Activated CD8-positive, alpha-beta memory T cell treated with anti-CD3 and anti-CD28 coated beads for 1 hour (primary cell): ENCODE measurements around the gene LEF1.

Source experiments
- DNase-seq, 2 donors: peaks; one replicate each; pipeline ENCODE4 v3.0.0-alpha.2; 2020; ENCODE audit warnings: low read depth in 1 of 2; ENCODE audit errors: extremely low read depth in 1 of 2

The LEF1 gene

DNA sequence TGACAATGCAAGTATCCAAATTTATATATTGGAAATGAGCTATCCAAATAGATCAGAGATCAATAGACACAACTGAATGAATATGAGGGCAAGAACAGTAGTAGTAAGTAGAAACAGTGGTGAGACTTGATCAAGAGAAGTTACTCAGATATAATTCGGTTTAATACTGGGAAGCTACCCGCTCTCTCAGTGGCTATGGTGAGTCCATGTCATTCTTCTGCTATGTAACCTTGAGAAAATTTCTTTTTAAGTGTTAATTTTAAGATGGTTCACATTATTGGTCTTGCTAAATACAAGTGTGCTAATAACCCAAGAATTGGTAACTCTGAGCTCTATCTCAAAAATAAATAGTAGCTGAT is 53.6 kb downstream of the LEF1 start:
- DNase-seq = no peak

DNA sequence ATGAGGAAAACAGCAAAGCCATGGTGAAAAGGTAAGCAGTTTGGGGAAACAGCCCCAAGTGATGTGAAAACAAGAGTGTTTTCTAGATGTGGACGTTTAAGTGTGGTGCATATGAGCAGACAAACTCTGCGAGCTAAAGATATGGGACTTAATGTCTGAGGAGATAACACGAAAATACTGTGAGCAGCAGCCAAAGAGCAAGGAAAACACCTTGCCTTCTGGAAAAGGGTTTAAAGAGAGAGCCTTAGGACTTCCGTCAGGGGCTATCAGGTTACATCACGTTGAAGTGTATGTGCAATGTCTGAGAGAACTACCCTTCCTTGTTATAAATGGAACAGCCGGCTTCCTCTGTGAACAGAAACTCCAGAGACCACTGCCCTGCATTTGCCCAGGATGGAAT is 54.2 kb downstream of the LEF1 start:
- DNase-seq = no peak

DNA sequence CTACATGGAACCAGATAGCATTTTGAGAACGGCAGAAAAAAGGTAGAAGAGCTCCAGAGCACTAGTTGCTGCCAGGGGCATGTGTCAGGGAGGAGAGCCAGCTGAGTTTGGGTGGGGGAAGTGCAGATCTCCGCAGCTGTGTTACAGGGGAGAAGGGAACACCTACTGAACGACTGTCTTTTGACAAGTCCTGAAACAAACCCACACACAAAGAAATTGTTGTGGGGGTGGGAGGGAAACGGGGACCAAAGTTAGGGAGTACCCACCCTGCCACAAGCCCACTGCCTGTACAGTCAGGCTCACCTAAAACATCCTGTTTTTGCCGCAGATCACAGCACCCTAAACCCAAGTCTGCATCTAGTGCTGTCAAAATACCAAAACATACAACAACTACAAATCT is 55.5 kb downstream of the LEF1 start:
- peak in 1 of 2 donors; percentile 28 for DNase-seq

DNA sequence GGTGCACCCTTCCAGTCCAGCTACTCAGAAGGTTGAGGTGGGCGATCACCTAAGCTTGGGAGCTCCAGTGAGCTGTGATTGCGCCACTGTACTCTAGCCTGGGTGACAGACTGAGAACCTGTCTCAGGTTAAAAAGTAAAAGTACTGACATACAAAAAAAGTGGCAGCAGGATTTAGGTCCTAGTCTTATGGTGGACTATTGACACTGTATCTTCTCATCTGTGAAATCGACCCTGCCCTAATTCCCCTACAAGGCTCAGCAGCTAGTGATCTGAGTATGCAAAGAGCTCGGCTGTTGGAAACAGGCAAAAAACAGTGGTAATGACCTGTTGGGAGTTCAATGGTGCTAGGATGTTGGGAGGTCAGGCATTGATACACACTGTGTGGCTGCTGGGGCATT is 57.0 kb downstream of the LEF1 start:
- DNase-seq = no peak

DNA sequence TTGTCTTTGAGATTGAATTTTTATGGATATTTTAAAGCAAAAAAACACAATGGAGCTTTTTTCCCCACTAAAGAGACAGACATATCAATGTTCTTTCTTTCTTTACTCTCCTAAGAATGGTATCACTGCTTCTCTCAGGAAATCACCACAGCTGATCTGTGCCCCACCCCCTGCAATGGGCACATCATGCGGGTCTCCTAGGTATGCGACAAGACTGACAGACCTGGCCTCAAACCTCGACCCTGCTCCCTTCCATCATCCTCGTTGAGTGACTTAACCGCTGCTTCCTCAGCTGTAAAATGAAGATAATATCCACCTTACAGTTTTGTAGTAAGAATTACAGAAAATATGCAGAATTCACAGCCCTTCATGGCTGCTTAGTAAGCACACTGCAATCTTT is 58.3 kb downstream of the LEF1 start:
- no peak for DNase-seq

DNA sequence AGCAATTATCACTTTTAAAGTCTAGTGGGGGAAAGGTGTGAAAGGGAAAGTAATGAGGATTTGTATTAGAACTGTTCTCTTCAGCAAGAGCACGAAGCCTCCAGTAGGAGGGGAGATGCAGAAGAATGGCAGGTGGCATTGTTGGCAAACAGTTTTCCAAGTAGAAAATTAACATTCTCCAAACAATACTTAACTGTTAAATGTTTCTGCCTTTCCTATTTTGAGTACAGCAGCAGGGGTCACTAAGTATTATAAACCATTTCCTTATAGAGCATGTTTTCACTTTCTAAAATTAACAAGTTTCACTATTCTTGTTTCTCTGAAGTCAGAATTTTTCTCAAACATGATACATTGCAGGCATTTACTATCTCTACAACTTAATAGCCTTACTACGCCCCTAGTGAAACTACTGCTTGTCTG is 58.7 kb downstream of the LEF1 start:
- no peak for DNase-seq

DNA sequence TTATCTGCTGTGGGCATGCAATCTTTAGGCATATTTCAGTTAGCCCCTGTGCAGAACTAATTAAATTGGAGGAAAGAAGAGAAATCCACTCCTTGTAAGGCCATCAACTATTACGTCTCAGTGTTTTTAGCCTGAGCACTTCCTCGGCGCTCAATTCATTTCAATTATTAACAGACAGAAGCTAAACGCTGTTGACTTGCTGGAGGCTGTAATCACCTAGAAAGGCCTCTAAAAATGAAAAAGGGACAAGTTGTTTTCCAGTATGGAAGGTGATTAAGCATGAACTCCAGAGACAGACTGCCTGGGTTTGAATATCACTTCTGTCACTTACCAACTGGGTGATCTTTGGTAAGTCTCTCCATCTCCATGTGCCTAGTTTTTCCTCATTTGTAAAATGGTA is 59.6 kb downstream of the LEF1 start:
- no peak for DNase-seq

DNA sequence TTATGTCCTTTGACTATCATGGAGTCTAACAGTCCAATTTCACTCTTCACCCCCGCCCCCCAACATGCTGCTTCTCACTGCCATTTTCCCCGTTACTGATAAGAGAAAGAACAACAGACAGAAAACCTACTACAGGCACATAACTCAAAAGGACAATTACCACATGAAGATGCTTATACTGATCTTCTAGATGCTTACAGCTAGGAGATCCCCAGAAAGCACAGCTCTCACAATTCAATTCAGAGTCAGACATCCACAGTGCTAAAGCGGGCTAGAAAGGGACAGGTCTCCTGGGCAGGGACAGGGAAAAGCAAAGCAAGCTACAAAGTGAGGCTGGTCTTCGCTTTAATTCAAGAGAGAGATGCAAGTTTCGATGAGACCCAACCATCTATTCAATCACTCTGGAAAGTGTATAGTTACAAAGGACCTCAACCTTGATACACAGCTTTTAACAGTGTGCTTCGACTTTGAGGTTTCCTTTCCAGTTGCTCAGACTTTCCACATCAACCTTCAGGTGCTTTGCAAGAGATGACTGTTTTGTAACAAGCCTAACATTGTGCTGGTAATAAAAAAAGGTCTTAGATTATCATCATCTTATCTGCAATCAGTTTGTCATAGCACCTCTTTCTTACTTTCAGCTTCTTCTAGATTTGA is 60.9 kb downstream of the LEF1 start:
- no peak for DNase-seq

DNA sequence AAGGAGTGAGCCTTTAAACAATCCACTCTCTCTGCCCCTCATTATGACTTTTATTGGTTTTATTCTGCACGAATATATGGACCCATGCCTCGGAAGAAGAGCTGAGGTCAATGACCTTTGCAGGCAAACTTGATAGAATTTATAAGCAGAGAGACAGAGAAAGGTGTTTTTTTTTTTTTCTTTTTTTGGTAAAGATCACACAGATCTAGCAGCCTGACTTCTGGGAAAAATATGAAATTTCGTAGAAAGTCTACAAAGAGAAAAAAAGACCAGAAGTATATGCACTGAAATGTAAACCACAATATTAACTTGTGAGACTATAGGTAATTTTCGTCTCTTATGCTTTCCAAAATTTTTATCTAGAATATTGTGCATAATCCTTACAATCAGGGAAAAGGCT is 61.6 kb downstream of the LEF1 start:
- no peak for DNase-seq

DNA sequence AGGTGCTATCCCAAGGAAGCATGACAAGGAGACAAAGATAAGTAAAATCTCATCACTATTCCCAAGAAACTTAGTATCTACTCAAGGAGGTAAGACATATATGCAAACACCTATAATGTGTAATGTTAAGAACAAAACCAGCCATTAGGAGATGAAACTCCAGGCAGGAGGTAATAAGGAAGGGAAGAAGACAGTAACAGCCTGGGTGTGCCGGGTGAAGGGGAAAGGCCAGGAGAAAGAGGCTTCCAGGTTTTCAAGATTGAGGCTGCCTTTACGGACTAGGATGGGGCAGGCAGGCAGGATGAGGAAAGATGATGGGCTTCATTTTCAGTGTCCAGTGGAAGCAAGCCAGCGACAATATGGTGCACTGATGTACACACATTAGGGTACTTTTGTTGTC is 62.5 kb downstream of the LEF1 start:
- no peak for DNase-seq

DNA sequence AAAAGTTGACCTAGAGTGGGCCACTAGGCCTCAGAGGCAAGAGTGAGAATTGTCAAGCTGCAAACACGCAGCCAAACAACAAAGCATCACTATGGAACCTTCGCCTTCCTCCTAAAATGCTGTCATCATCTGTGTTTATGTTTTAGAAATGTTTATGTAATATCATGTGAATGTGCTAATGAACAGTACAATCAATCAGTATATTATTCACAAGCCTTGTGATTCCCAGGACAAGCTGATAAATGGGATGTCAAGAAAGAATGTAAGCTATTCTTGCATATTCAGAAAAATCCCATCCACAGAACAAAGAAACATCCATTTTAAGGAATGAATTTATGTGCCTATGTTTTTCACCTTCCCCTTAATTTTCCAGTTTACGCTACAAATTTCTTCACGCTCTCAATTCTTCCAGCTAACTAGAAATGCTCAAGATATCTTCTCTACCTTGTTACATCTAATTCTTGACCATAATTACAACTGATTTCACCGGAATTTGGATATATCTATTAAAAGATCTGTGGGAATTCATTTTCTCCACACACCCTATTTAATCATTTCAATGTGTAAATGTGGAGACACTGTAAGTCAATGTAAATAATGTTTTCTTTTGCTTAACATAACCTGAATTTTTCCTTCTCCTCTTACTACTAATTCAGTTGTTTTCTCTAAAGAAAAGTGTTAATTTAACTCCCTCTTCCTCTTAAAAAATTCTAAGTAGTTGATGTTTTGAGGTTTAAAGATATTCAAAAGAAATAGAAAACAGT is 65.5 kb downstream of the LEF1 start:
- DNase-seq = no peak

DNA sequence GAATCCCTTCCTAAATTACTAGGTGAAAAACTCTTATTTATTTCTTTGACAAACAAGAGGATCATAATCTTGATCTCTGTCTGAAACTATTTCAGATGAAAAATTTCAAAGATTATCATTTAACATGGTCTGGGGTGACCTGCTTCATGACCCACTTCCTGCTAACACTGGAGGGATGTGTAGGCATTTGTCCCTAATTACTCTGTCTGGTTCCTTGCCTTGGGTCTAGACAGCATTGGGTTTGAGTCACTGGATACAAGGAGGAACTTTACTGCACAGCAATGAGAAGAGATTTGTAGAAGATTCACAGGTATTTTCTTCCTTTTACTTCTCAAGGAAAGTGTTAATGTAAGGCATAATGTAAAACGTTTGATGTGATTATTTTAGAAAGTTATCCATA is 67.9 kb downstream of the LEF1 start:
- no peak for DNase-seq

DNA sequence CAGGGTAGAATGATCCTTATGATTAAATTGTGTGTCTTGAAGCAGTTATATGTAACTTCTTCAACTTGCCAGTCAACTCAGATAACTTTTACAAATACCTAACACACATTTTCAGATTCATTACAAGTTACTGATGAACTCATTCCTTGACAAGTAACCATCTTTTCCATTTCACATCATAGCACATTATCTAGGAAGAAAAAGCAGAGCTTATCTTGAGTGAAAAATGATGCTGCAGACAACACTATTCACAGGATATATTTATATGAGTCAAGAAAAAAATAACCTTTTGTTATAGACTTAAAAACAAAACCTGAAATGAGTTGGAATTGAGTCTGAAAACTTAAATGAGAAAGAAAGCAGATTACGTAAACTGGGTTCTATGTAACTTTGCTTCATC is 68.9 kb downstream of the LEF1 start:
- no peak for DNase-seq

DNA sequence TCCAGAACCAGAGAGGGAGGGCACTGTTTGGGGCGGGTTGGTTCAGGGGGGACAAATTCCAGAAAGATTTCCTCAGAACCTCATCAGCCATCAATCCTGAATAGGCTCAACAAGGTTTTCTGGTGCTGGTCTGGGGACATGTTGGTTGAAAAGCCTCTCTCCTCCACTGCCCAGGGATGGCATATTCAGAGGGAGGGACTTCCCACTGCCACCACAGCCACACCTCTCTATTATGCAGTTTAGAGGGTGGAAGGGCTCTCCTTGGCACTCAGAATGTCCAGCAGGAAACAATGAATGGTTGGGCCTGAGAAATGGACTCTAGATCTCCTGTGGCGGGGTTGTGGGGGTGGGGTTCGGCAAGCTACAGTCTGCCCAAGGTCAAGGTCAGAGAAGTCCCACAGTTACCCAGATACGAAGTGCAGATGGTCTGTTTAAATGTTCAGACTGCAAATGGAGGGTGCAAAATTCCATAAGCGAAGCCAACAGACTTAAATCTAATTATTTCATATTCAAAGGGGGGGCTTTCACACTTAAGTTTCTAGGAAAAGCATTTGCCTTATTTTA is 70.7 kb downstream of the LEF1 start:
- DNase-seq = no peak

DNA sequence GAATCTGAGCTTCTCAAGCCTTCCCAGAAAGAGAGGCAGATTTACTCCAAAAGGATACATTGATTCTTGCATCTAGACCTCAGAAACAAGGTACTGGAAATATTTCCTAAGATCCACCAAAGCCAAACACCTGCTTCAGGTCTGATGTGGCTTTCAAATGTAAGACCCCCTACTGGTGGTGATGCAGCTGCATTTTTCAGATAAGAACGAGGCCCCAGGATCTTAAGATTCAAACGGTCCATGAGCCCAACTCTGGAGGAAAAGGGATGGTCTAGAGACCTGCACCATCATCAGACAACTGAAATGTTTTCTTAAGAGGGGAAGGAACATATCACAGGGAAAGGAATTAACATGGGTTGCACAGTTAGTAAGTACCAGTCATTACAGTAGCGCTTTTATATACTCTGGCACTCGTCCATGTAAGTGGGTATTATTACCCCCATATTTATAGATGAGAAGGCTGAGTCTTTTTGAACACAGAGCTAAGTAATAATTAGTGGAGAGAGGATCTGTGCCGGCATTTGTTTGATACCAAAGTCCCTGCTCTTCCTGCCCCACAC is 73.7 kb downstream of the LEF1 start:
- DNase-seq = no peak

DNA sequence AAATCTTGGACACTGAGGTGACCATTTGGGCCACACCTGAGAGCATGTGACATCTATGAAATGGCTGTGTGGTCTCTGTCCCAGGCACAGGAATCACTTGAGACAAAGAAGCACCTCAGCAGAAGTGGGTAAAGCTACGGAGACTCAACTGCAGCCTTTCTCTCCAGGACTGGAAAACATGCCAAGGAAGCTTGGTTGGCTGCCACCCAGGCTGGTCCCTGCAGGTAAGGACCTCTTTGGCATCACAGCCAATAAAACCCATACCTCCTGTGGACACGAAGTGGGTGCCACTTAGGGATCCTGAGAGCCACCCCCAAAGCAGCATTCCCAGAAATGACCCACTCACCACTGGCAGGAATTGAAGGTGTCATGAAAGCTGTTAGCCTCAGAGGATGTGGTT is 74.6 kb downstream of the LEF1 start:
- DNase-seq = no peak

DNA sequence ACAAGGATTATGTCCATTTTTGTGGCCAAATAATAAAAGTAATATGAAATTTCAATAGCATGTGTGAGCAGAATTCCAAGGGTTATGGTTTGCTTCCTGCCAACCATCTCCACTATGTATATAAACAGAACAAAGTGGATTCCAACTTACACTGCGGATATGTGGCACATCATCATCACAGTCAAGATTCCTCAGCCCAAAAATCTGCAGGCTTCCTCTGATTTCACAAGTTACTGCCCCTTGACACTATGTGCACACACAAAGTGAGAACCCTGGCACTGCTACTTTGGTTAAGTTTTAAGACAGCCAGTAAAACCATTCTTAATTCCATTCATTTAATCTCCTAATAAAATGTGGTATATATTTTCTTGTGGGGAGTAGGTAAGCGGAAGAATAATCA is 76.4 kb downstream of the LEF1 start:
- DNase-seq = no peak

DNA sequence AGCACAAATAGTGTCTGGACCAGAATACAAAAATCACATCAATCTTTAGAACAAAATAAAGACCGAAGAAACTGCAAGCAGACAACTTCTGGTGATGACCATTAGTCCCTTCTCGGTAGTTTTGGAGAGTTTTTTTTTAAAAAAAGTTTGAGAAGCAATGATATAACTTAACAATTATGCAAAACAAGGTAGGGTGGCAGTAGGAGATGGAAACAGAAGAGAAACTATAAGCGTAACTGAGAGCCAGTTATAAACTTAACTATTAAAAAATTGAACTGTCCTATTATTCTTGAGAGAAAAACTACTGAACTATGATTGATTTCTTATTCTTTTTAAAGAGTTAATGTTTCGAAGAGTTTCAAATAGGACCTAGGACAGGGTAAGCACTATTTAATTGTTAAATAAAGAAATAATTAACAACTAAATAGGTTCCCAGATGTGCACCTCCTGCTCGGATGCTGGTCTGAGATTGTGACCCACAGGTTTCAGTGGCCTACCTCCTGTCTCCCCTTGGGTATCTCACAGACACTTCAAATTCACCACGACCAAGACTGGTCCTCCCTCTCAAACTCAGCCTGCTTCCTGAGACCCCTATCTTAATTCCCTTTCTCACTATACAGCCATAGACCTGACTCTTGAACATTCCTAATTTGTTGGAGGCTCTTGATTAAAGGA is 81.3 kb downstream of the LEF1 start:
- DNase-seq = no peak

DNA sequence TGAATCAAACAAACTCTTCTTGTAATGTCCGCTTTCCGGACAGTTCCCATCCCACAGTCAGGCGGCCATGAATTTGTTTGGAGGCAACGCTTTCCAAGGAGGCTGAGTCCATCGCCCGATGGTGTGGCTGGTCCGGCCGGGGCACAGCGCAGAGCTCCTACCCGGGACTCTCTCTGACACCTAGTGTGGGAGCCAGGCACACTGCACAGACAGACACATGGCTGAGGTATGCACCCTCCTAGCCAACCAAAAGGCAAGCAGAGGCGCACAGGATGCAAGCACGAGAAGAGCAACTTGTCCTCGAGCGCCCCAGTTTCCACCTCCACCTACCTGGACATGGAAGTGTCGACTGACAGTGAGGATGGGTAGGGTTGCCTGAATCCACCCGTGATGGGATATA is 87.5 kb downstream of the LEF1 start:
- DNase-seq = no peak

DNA sequence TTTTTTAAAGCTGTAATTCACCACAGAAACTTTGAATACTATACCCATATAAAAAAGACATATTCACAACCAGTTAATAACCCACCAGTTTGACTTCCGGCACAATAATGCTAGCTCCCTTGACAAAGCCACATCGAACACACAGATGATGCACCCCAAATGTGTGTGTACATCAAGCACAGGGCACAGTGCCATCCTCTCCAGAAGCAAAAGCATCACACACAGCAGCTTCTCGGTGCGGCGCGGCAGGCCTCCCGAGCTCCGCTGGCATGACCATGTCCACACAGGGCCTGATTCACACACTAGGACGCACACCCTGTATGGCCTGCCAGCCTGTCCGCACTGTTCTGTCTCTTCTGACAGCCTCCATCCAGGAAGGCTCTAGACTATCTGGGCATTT is 88.0 kb downstream of the LEF1 start:
- DNase-seq = peak in 1 of 2 donors; percentile 28

DNA sequence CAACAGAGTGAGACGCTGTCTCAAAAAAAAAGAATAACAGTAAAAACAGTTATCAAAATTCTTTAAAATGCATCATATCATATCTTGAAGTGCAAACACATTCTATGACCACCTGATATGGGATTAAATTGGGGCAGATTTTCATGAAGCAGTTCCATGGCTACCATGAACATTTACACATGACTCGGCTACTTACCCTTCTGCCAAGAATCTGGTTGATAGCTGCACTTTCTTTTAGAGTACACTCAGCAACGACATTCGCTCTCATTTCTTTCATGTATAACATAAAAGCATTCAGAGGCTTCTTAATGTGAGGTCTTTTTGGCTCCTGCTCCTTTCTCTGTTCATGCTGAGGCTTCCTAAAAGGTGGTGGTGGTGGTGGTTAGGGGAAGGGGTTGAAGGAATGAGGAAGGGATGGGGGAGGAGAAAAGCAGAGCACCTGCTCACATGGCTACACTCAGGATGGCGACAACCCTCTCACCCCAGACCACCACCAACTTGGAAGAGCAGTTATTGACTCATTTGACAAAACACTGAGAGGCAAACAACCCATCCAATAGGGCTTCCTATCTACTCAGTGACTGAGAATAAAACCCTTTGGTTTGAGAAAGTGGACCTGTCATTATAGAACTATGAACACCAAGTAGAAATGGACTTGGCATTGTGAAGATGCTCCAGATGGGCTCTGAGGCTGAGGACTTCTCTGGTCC is 90.6 kb downstream of the LEF1 start:
- DNase-seq = no peak
